Activated naive CD4-positive, alpha-beta T cell treated with anti-CD3 and anti-CD28 coated beads, Interleukin-2, amount 50 U/mL, for 72 hours (primary cell): ENCODE measurements around the gene ST6GALNAC6. TPM values are rescaled to one million over a fixed set of nuclear protein-coding genes. Genes with fewer than 3 reads are reported as not detected.
"Not testable (repeated sequence)": the region's sequence is repeated elsewhere in the genome, so short reads cannot be mapped to it uniquely, and the experiment has no call there.

Experiments used
- ATAC-seq, 2 donors: fragments of 150-1000 bp; cut with Tn5 transposase; 2 replicates each; pipeline ENCODE4 v1.10.0; 2021; ENCODE audit warnings: mild to moderate bottlenecking in 2 of 2, moderate library complexity in 2 of 2
- DNase-seq, 2 donors: peaks; one replicate each; pipeline ENCODE4 v3.0.0; 2021 to 2022; ENCODE audit warnings: low spot score in 2 of 2
- H3K27ac Mint-ChIP-seq, 2 donors: one replicate each; pipeline ENCODE4 v1.8.0; 2022; ENCODE audit warnings: mild to moderate bottlenecking in 2 of 2, mixed read lengths in 2 of 2
- H3K36me3 Mint-ChIP-seq, 2 donors: one replicate each; pipeline ENCODE4 v1.8.0; 2022; ENCODE audit warnings: mixed read lengths in 2 of 2
- H3K9me3 Mint-ChIP-seq, 2 donors: one replicate each; pipeline ENCODE4 v1.8.0; 2022; ENCODE audit warnings: mixed read lengths in 2 of 2
- total RNA-seq, 2 donors: library from RNA; stranded (reverse); gene quantifications; one replicate each; pipeline ENCODE4 v1.2.3, GENCODE V29; 2022

The ST6GALNAC6 gene
- total RNA-seq, 2 donors from 2014 or later = 55.2 to 56.1 TPM

GRCh38 chr9:127845619-127846018, 53.8 kb downstream of the ST6GALNAC6 start:
- Mint-ChIP-seq H3K9me3 (peaks cover 9 to 15% of the 10 kb centered on the region in 2 donors), H3K36me3 (peaks cover 20 to 26% of the 10 kb centered on the region in 2 donors)
- H3K27ac Mint-ChIP-seq, DNase-seq, ATAC-seq: not testable (repeated sequence)

DNA sequence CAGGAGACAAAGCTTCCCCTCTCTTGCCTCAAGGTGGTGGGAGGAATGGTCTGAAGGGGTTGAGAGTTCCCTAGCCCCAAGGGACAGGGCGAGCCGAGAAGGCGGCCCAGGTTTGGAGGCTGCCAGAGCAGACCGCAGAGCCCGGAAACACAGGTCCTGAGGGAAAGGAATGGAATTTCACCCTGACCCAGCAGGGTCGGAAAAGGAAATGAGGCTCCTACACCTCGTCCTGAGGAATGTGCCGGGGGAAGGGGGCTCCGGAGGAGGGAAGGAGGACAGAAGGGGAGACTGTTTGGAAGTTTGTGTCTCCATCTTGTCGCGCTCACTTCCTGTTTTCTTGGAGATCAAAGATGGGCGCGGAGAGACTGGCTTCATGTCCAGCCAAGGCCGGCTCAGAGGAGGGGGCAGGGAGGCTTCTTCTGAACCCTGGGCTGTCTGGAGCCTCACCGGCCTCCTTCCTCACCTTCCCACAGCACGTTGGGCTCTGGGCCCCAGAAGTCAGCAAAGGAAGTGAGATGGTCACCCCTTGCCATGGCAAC, 54.5 kb downstream of the ST6GALNAC6 start:
- Mint-ChIP-seq H3K9me3 (peaks cover 9 to 12% of the 10 kb centered on the region in 2 donors), H3K27ac (peak overlapping the region in 1 of 2 donors; percentile 36), H3K36me3 (peaks cover 15 to 18% of the 10 kb centered on the region in 2 donors)
- no peak for DNase-seq
- ATAC-seq = no peak

GRCh38 chr9:127841087-127841835, 58.1 kb downstream of the ST6GALNAC6 start:
- H3K9me3 Mint-ChIP-seq = no peaks in the 10 kb centered on the region
- no peaks in the 10 kb centered on the region for H3K36me3 Mint-ChIP-seq
- no peak for DNase-seq
- no peak overlapping the region for H3K27ac Mint-ChIP-seq
- ATAC-seq = no peak

DNA sequence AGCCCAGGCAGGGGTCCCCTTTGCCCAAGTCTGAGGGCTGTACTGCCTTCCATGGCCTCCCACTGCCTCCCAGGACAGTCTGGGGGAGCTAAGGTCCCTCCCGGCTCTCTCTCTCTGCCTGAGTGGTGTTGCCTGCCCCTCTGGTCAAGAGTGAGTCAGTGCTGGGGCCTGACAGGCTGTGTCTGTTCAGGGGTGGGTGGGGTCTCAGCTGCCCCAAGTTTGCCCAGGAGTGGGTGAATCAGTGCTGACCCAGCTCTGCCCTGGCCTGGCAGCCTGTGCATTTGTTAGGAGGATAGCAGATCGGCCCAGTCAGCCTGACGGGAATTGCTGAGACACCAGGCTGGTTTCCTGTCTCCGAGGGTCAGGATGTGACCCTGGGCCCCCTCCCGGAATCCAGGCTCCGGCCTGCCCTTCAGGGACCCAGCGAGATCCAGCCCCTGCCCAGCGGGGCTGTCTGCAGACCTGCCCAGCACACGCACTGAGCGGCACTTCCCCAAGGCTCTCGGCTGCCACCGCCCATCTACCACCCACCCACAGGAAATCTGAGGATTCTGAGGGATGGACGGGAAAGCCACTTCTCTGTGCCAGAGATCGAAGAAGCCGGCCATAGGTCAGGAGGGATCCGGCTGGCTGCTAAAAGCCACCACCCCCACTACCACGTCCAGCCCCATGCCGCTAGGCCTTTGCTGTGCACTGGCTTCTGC, 60.9 kb downstream of the ST6GALNAC6 start:
- ATAC-seq = no peak
- H3K27ac Mint-ChIP-seq = peak overlapping the region; percentile 61 to 77

DNA sequence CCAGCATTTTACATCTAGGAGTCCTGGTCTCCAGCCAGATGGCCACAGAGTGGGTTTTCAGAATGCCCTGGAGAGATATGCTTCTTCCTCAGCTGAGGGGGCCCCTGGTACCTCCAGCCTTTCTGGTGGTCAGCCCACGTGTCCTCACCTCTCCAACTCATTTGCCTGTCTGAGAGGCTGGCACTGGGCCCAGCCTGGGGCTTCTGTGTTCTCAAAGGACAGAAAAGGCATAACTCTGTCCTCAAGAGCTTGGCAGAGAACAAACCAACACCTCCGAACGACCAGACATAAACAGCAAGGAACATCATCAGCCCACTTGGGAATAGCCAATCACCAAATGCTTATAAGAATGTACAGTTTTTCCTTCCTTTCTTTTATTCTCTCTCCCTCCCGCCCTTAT, 62.1 kb downstream of the ST6GALNAC6 start:
- no peaks in the 10 kb centered on the region for H3K36me3 Mint-ChIP-seq
- DNase-seq = no peak
- H3K9me3 Mint-ChIP-seq = no peaks in the 10 kb centered on the region
- no peak for ATAC-seq
- H3K27ac Mint-ChIP-seq = peak overlapping the region in 1 of 2 donors; percentile 61

More for the DNA sequence above, 60.9 kb downstream of the ST6GALNAC6 start:
- H3K36me3 Mint-ChIP-seq = no peaks in the 10 kb centered on the region
- DNase-seq = no peak
- H3K9me3 Mint-ChIP-seq = no peaks in the 10 kb centered on the region

DNA sequence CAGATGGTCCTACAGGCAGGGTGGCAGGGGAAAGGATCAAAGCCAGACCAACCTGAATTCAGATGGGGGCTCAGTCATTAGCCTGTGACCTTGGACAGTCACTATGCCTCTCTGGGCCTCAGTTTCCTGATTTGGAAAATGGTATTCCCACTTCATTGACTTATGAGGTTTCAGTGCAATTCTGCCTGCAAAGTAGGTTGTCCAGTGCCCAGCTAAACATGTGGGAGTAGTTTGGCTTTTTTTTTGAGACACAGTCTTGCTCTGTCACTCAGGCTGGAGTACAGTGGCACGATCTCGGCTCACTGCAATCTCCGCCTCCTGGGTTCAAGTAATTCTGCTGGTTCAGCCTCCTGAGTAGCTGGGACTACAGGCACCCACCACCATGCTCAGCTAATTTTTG, 62.8 kb downstream of the ST6GALNAC6 start:
- not testable (repeated sequence) for DNase-seq, H3K27ac Mint-ChIP-seq, H3K9me3 Mint-ChIP-seq, H3K36me3 Mint-ChIP-seq, ATAC-seq

DNA sequence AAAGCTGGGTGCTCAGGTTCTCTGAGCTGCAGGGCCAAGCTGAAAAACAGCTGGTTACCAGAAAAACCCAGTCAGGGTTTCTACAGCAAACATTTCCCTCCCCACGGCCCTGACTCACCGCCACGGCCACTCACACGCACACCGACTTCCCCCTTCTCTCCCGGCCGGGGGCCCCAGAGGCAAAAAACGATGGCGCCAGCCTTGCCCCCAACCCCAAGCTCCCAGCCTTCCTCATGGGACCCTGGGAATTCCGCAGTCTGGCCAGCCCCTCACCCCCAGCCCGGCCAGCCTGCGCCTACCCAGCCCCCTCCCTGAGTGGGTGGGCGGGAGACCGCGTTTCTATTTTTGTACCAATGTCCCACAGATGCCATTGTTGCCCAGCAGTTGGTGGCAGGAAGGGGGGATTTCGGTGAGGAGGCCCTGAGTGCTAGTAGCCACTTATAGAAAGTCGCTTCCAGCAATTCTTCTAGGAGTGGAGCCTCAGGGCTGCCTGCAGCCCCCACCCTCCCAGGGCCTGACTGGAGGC, 63.3 kb downstream of the ST6GALNAC6 start:
- DNase-seq = no peak
- peak; percentile 53 to 63 for ATAC-seq
- Mint-ChIP-seq H3K27ac (no peak overlapping the region), H3K9me3 (no peaks in the 10 kb centered on the region), H3K36me3 (no peaks in the 10 kb centered on the region)

Other genes starting within 250 kb of the ST6GALNAC6 start
- not detected for gene CFAP157, start 192.6 kb downstream of the ST6GALNAC6 start, total RNA-seq
- gene PTRH1, start 183.9 kb downstream of the ST6GALNAC6 start, total RNA-seq = 10 to 100 TPM in 1 of 2 donors, 1 to 10 TPM in 1; 9.5 to 12.6 TPM
- gene TTC16, start 183.5 kb downstream of the ST6GALNAC6 start, total RNA-seq = under 1 TPM; 0.62 to 0.73 TPM
- gene TOR2A, start 164.3 kb downstream of the ST6GALNAC6 start, total RNA-seq = 10 to 100 TPM; 10.9 to 17.1 TPM
- gene SH2D3C, start 120.9 kb downstream of the ST6GALNAC6 start, total RNA-seq = 10 to 100 TPM; 39.3 to 39.5 TPM
- 10 to 100 TPM; 74.8 to 89.3 TPM for gene CDK9, start 113.6 kb downstream of the ST6GALNAC6 start, total RNA-seq
- gene FPGS, start 96.7 kb downstream of the ST6GALNAC6 start, total RNA-seq = 10 to 100 TPM; 64.8 to 73.8 TPM
- 10 to 100 TPM; 12.9 to 24.1 TPM for gene ENG, start 44.9 kb downstream of the ST6GALNAC6 start, total RNA-seq
- gene AK1, start 21.9 kb downstream of the ST6GALNAC6 start, total RNA-seq = 10 to 100 TPM; 19.0 to 31.3 TPM
- gene ST6GALNAC4, start 17.4 kb upstream of the ST6GALNAC6 start, total RNA-seq = 10 to 100 TPM; 24.5 to 43.2 TPM
- 1 to 10 TPM; 4.0 to 6.8 TPM for gene PIP5KL1, start 31.2 kb upstream of the ST6GALNAC6 start, total RNA-seq
- gene DPM2, start 38.3 kb upstream of the ST6GALNAC6 start, total RNA-seq = 10 to 100 TPM; 26.0 to 49.8 TPM
- gene EEIG1, start 81.4 kb upstream of the ST6GALNAC6 start, total RNA-seq = 10 to 100 TPM; 63.1 to 96.5 TPM
- gene NAIF1, start 167.7 kb upstream of the ST6GALNAC6 start, total RNA-seq = 10 to 100 TPM in 1 of 2 donors, 1 to 10 TPM in 1; 9.8 to 12.7 TPM
- gene SLC25A25, start 168.6 kb upstream of the ST6GALNAC6 start, total RNA-seq = 10 to 100 TPM; 10.9 to 19.0 TPM
- gene PTGES2, start 228.1 kb upstream of the ST6GALNAC6 start, total RNA-seq = 10 to 100 TPM in 1 of 2 donors, 1 to 10 TPM in 1; 6.6 to 50.6 TPM
- not detected for gene LCN2, start 249.8 kb upstream of the ST6GALNAC6 start, total RNA-seq